NCI-H82 (cell line): ENCODE results near the gene FKBP7.
"Not testable (repeated sequence)": the region's sequence is repeated elsewhere in the genome, so short reads cannot be mapped to it uniquely, and the experiment has no call there.

ENCODE experiments used
- DNase-seq: peaks from one replicate; lab custom pipeline; 2025; lab: John Stamatoyannopoulos, UW

FKBP7 gene

GRCh38 chr2:178485356-178485755 is 7.0 kb upstream of the FKBP7 start:
- no peak for DNase-seq

DNA sequence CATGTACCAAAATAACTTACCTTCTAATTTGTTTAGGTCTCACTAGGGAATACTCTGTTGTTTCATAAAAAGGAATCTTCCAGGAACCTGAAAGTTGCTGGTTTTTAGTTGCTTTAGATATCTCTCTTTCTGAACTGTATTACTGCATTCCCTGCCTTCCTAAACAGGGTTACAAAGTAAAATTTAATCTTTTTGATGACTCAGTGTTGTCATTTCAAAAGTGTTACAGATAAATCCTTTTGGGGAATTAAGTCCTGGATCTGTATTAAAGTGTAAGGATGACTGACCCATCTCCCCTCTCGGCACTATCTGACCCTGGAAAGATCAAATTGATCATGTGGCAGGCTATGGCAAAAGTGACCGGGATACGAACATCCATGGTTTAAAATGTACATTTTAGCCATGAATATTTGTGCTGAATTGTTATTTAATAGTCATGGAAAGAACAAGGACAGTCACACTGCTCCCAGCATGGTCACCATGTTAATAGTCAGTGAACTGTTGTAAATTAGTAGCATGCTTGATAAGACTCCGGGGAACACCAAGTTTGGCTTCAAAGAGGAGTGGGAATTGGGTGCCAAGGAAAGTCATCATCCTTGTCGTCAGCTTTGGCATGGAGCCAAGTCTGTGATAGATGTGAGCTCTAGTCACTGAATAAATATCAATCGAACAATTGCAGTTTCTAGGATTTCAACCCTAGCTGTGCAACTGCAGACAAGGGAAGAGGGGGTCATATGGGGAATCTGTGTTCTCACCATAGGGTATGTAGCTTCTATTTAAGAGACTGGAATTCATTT is 6.0 kb upstream of the FKBP7 start:
- peak; percentile 66 for DNase-seq

- DNase-seq: peak; percentile 17
These were observed 4.0 kb upstream of the FKBP7 start for GRCh38 chr2:178482437-178482836.

GRCh38 chr2:178480227-178481181 is 2.1 kb upstream of the FKBP7 start, which contains the start of gene PLEKHA3:
TSS of gene PLEKHA3 (plus strand) at chr2:178480457. CDS start at chr2:178480870, 413 bp downstream.
- DNase-seq: peak; percentile 93

- no peak for DNase-seq
These were observed 1.4 kb upstream of the FKBP7 start for GRCh38 chr2:178479758-178480226.

DNA sequence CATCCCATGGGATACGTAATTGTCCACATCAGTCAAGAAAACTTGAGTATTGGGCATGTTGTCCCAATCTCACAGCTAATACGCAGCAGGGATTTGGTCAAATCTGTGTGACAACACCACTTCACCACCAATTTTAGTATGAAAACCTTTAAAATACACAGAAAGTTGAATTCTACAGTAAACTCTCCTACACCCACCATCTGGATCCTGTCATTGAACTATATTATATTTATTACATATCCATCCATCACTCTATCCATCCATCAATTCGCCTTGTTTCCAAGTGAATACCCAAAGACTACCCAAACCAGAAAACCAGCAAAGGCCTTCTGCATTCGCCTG is 846 bp upstream of the FKBP7 start:
- DNase-seq: peak; percentile 25

DNA sequence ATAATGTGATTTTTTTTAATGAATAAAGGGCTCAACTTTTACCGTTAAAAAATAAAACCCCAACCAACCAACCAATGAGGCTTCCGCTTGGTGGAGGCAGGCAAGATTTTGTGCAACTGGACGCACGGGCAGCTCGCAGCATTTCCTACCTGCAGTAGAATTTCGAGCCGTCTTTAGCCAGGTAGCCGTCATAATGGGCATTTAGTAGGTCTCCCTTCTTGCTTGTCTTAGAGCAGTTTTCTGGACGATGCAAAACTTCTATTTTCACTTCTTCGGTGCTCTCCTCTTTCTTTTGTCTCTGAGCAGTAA is 316 bp downstream of the FKBP7 start:
- DNase-seq: peak; percentile 56

GRCh38 chr2:178477443-178478129 is 814 bp downstream of the FKBP7 start:
- DNase-seq: peak; percentile 58

DNA sequence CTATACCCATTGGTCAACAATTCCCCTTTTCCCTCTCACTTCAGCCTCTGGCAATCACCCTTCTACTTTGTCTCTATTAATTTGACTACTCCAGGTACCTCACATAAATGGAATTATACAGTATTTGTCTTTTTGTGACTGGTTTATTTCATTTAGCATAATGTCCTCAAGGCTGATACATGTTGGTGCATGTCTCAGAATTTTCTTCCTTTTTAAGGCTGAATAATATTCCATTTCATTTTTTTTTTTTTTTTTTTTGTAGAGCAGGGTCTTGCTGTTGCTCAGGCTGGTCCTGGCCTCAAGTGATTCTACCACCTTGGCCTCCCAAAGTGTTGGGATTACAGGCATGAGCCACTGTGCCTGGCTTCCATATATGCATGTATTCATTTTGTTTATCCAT is 1.9 kb downstream of the FKBP7 start:
- DNase-seq: no peak

DNA sequence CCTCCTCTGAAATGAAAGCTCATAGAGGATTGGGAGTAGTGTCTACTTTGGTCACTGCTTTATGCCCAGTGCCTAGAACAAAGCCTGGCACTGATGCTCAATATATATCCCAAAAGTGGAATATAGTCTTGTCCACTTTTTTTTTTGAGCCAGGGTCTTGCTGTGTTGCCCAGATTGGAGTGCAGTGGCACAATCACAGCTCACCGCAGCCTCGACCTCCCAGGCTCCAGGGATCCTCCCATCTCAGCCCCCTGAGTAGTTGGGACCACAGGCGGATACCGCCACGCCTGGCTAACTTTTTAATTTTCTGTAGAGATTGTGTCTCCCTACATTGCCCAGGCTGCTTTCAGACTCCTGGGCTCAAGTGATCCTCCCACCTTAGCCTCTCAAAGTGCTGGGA is 3.8 kb downstream of the FKBP7 start:
- DNase-seq: no peak

- no peak for DNase-seq
These were observed 4.5 kb downstream of the FKBP7 start for GRCh38 chr2:178473931-178474330.

DNA sequence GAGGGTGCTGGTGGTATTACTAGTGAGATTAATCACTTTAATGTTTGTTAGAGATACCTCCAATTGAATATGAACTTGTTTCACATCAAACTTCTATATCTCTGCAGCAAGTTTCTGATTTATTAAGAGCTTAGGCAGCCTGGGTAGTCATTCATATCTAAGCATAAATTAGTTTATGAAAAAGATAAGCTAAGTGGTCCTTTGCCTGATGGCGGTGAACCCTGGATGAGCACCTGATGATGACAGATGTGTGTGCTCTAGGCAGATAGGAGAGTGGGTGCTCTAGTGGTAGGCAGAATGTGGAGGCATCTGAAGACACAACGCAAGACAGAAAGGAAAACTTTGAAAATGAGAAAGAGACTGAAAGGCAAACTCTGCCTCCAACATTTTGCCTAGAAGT is 5.0 kb downstream of the FKBP7 start:
- DNase-seq: no peak

DNA sequence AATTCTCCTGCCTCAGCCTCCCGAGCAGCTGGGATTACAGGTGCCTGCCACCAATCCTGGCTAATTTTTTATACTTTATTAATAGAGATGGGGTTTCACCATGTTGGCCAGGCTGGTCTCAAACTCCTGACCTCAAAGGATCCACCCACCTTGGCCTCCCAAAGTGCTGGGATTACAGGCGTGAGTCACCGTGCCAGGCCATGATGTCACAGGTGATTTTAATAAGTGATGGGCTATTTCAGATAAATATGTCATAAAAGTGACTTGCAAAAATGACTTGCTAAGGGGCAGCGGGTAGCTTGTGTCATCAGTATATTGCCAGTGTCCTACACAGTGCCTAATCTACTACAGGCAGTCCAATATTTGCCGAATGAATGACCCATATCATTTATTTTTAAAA is 7.1 kb downstream of the FKBP7 start:
- not testable (repeated sequence) for DNase-seq

DNA sequence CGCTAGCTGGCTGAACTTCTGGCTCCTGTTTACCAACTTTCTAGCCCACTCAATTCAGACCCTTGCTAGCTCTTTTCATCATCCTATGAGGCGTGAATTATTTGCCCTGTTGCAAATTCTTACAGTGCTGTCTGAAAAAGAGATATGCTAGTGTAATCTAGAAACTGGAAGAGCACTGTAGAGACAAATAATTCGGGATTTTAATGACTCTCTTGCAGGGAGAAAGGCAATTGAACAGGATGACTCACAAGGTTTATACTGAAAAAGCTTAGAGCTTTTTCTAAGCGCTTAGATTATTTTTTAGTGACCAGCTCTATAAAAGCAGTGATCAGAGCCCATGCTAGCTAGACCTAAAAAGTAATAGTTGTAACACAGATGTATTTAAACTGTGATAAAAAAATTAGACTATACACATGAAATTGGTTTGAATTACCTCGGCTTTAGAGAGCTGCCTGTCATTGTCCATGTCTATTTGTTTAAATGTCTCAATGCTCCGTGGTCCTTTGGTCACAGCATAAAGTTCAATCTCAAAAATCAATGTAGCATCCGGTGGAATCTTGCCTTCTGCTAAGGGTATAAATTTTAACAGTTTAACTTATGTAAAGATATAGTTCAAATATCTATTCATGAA is 9.1 kb downstream of the FKBP7 start:
- DNase-seq: no peak

DNA sequence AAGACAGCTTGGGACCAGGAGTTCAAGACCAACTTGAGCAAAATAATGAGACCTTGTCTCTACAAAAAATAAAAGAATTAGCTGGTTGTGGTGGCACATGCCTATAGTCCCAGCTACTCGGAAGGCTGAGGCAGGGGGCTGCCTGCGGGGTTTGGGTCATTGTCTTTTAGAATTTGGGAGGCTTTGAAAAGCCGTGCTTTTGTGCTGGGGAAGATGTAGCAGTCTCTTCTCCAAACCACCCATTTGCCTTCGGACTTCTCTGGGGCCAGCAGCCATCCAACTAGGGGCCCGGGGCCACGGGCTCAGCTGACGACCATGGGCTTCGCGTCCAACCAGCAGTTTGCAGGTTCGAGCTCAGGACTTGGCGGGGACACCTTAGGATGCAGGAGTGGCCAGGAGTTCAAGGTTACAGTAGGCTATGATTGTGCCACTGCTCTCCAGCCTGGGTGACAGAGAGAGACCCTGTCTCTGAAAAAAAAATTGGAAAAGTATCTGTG is 21.0 kb downstream of the FKBP7 start:
- no peak for DNase-seq

DNA sequence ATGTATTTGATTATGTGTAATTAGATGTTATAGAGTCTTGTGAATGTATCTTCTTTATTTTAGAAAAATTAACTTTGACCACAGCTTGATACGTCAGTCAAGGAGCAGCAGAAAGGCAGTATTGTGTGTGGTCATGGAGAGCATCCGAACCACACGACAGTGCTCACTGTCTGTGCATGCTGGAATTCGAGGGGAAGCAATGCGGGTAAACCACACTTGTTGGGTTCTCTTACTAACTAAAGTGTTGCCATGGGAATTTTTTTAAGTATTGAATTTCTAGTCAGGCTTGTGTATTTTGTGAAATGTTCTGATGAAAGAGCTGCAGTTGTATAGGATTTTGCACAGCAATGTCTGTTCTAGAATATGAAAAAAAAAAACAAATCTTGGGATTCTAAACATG is 22.5 kb downstream of the FKBP7 start:
- DNase-seq: no peak

- DNase-seq: peak; percentile 13
These were observed 25.5 kb downstream of the FKBP7 start for GRCh38 chr2:178452870-178453269.

DNA sequence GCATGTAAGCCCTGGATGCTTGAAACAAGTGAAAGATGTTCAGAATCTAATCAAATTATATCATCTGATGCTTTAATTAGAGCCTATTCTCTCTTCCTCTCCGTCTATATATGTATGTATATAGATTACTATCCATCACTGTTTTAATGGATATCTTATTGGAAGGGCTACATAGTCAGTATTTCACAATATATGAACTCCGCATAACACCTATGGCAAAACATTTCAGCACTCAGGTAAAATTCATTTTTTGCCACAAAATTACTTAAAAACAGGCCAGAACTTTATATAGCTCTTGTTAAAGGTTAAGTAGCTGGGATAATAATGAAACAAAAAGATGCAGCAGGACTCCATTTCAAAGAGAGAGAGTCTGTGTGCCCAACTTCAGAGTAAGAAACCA is 26.1 kb downstream of the FKBP7 start:
- no peak for DNase-seq

DNA sequence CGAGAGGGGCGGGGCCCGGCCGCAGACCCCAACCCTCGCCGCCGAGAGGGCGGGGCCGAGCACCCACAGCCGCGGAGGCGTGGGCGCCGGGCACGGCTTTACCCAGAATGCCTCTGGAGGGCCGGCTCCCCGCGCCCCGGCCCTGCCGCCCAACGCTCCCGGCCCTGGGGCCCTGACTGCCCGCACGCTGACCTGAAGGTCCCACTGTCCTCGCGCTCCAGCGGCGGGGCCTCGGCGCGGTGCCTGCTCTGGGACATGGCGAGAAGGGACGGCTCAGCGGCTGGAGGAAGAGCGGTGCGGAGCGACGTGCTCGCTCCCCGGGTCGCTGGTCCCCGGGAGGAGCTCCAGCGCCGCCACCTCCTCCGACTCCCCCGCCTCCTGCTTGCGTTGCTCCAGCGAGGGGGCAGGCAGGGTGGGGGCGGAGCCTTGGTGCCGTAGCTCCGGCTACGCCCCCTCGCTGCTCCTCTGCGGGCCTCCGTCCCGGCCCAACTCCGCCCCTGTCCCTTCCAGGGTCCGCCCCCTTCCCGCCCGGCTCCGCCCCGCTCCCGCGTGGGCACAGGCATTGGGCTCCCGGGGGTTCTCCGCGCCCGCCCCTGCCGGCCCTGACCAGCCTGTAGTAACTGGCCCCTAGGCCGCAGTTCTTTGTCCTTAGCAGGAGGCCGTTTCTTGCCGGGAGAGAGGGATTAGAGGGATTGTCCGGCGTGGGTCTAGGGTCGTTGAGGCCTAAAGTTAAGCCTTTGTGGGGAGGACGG is 27.4 kb downstream of the FKBP7 start, which contains the start of the genes PJVK and PRKRA:
TSS of gene PJVK (plus strand) at position 605 of the 752 bp plus-strand sequence. CDS start 2,032 bp downstream, outside the sequence.
TSS of gene PRKRA (minus strand) at position 402 of the 752 bp plus-strand sequence. CDS start at position 257, 145 bp downstream.
- DNase-seq: peak; percentile 98

GRCh38 chr2:178450524-178450773 is 28.0 kb downstream of the FKBP7 start:
- no peak for DNase-seq
